ENCODE results near the gene PLA2G15.

Gene PLA2G15

GRCh38 chr16:68223072-68223471 is 22.1 kb upstream of the PLA2G15 start:
- no peak overlapping the region for H3K9ac ChIP-seq (ENCODE audit: low read depth, low read length)
- H3K4me1 ChIP-seq (ENCODE audit: insufficient read depth, low read length), result no peaks in the 10 kb centered on the region
- H3K9me3 ChIP-seq (ENCODE audit: insufficient read depth, low read depth, low read length), result no peaks in the 10 kb centered on the region
- no peak overlapping the region for H3K27ac ChIP-seq (ENCODE audit: low read depth, low read length)
- WGBS, result no CpG with 5 or more reads among the region's 1 CpG
- peaks cover 16% of the 10 kb centered on the region; the same call in 1 of the 2 replicates for H3K36me3 ChIP-seq (ENCODE audit: insufficient read depth, low read length)
- H3K4me3 ChIP-seq (ENCODE audit: low read length), result no peak overlapping the region
- H3K27me3 ChIP-seq (ENCODE audit: insufficient read depth, low read length), result no peaks in the 10 kb centered on the region

GRCh38 chr16:68226116-68226515 is 19.1 kb upstream of the PLA2G15 start:
- Histone ChIP-seq H3K27me3 (ENCODE audit: insufficient read depth, low read length) (no peaks in the 10 kb centered on the region), H3K9me3 (ENCODE audit: insufficient read depth, low read depth, low read length) (no peaks in the 10 kb centered on the region), H3K4me1 (ENCODE audit: insufficient read depth, low read length) (no peaks in the 10 kb centered on the region), H3K9ac (ENCODE audit: low read depth, low read length) (no peak overlapping the region), H3K4me3 (ENCODE audit: low read length) (no peak overlapping the region), H3K27ac (ENCODE audit: low read depth, low read length) (no peak overlapping the region), H3K36me3 (ENCODE audit: insufficient read depth, low read length) (peaks cover 42% of the 10 kb centered on the region)
- 90% methylated on average over 4 of the region's 4 CpGs for WGBS

- peaks cover 53% of the 10 kb centered on the region for H3K36me3 ChIP-seq (ENCODE audit: insufficient read depth, low read length)
- 94% methylated on average over 3 of the region's 3 CpGs for WGBS
- no peaks in the 10 kb centered on the region for H3K9me3 ChIP-seq (ENCODE audit: insufficient read depth, low read depth, low read length)
- no peak overlapping the region for H3K27ac ChIP-seq (ENCODE audit: low read depth, low read length)
- H3K27me3 ChIP-seq (ENCODE audit: insufficient read depth, low read length), result no peaks in the 10 kb centered on the region
- H3K9ac ChIP-seq (ENCODE audit: low read depth, low read length), result no peak overlapping the region
- H3K4me1 ChIP-seq (ENCODE audit: insufficient read depth, low read length), result no peaks in the 10 kb centered on the region
- no peak overlapping the region for H3K4me3 ChIP-seq (ENCODE audit: low read length)
Measured at GRCh38 chr16:68227183-68227793, 17.9 kb upstream of the PLA2G15 start.

- H3K4me3 ChIP-seq (ENCODE audit: low read length), result no peak overlapping the region
- H3K27me3 ChIP-seq (ENCODE audit: insufficient read depth, low read length), result no peaks in the 10 kb centered on the region
- H3K27ac ChIP-seq (ENCODE audit: low read depth, low read length), result no peak overlapping the region
- peaks cover 57% of the 10 kb centered on the region for H3K36me3 ChIP-seq (ENCODE audit: insufficient read depth, low read length)
- H3K9me3 ChIP-seq (ENCODE audit: insufficient read depth, low read depth, low read length), result no peaks in the 10 kb centered on the region
- H3K9ac ChIP-seq (ENCODE audit: low read depth, low read length), result no peak overlapping the region
- WGBS, result 90% methylated on average over 2 of the region's 2 CpGs
- no peaks in the 10 kb centered on the region for H3K4me1 ChIP-seq (ENCODE audit: insufficient read depth, low read length)
Measured at GRCh38 chr16:68227850-68228553, 17.2 kb upstream of the PLA2G15 start.

- 100% methylated on average over 3 of the region's 3 CpGs for WGBS
- Histone ChIP-seq H3K9me3 (ENCODE audit: insufficient read depth, low read depth, low read length) (no peaks in the 10 kb centered on the region), H3K36me3 (ENCODE audit: insufficient read depth, low read length) (peaks cover 63% of the 10 kb centered on the region), H3K27me3 (ENCODE audit: insufficient read depth, low read length) (no peaks in the 10 kb centered on the region), H3K4me1 (ENCODE audit: insufficient read depth, low read length) (0 out of 2 replicates have a peak, but pooled peaks cover 2% of the 10 kb centered on the region), H3K9ac (ENCODE audit: low read depth, low read length) (no peak overlapping the region), H3K4me3 (ENCODE audit: low read length) (no peak overlapping the region), H3K27ac (ENCODE audit: low read depth, low read length) (no peak overlapping the region)
Measured at GRCh38 chr16:68228652-68229051, 16.5 kb upstream of the PLA2G15 start.

- H3K9me3 ChIP-seq (ENCODE audit: insufficient read depth, low read depth, low read length), result no peaks in the 10 kb centered on the region
- peaks cover 11% of the 10 kb centered on the region for H3K4me1 ChIP-seq (ENCODE audit: insufficient read depth, low read length)
- 77% methylated on average over 4 of the region's 4 CpGs for WGBS
Measured at GRCh38 chr16:68229431-68230175, 15.6 kb upstream of the PLA2G15 start.

GRCh38 chr16:68230176-68230571 is 15.0 kb upstream of the PLA2G15 start:
- no peak overlapping the region for H3K9ac ChIP-seq (ENCODE audit: low read depth, low read length)
- no peaks in the 10 kb centered on the region for H3K9me3 ChIP-seq (ENCODE audit: insufficient read depth, low read depth, low read length)
- WGBS, result 95% methylated on average over 9 of the region's 9 CpGs
- peaks cover 14% of the 10 kb centered on the region for H3K4me1 ChIP-seq (ENCODE audit: insufficient read depth, low read length)
- peaks cover 7% of the 10 kb centered on the region for H3K27me3 ChIP-seq (ENCODE audit: insufficient read depth, low read length)
- peaks cover 64% of the 10 kb centered on the region for H3K36me3 ChIP-seq (ENCODE audit: insufficient read depth, low read length)
- H3K27ac ChIP-seq (ENCODE audit: low read depth, low read length), result no peak overlapping the region
- H3K4me3 ChIP-seq (ENCODE audit: low read length), result no peak overlapping the region

More at GRCh38 chr16:68229431-68230175, 15.6 kb upstream of the PLA2G15 start:
- H3K36me3 ChIP-seq (ENCODE audit: insufficient read depth, low read length), result peaks cover 64% of the 10 kb centered on the region
- H3K4me3 ChIP-seq (ENCODE audit: low read length), result no peak overlapping the region
- H3K27ac ChIP-seq (ENCODE audit: low read depth, low read length), result no peak overlapping the region
- no peak overlapping the region for H3K9ac ChIP-seq (ENCODE audit: low read depth, low read length)
- peaks cover 2% of the 10 kb centered on the region; the same call in 1 of the 2 replicates for H3K27me3 ChIP-seq (ENCODE audit: insufficient read depth, low read length)

- no peak overlapping the region for H3K4me3 ChIP-seq (ENCODE audit: low read length)
- no peak overlapping the region for H3K9ac ChIP-seq (ENCODE audit: low read depth, low read length)
- H3K4me1 ChIP-seq (ENCODE audit: insufficient read depth, low read length), result peaks cover 14% of the 10 kb centered on the region
- peaks cover 14% of the 10 kb centered on the region for H3K27me3 ChIP-seq (ENCODE audit: insufficient read depth, low read length)
- 94% methylated on average over 12 of the region's 12 CpGs for WGBS
- peaks cover 64% of the 10 kb centered on the region for H3K36me3 ChIP-seq (ENCODE audit: insufficient read depth, low read length)
- no peak overlapping the region for H3K27ac ChIP-seq (ENCODE audit: low read depth, low read length)
- H3K9me3 ChIP-seq (ENCODE audit: insufficient read depth, low read depth, low read length), result no peaks in the 10 kb centered on the region
Measured at GRCh38 chr16:68230956-68231355, 14.2 kb upstream of the PLA2G15 start.

GRCh38 chr16:68231384-68232136 is 13.6 kb upstream of the PLA2G15 start:
- no peak overlapping the region for H3K27ac ChIP-seq (ENCODE audit: low read depth, low read length)
- no peaks in the 10 kb centered on the region for H3K9me3 ChIP-seq (ENCODE audit: insufficient read depth, low read depth, low read length)
- H3K4me3 ChIP-seq (ENCODE audit: low read length), result no peak overlapping the region
- 95% methylated on average over 26 of the region's 26 CpGs for WGBS
- no peak overlapping the region for H3K9ac ChIP-seq (ENCODE audit: low read depth, low read length)
- H3K27me3 ChIP-seq (ENCODE audit: insufficient read depth, low read length), result peaks cover 19% of the 10 kb centered on the region
- H3K36me3 ChIP-seq (ENCODE audit: insufficient read depth, low read length), result peaks cover 58% of the 10 kb centered on the region
- H3K4me1 ChIP-seq (ENCODE audit: insufficient read depth, low read length), result peaks cover 15% of the 10 kb centered on the region

- Histone ChIP-seq H3K4me3 (ENCODE audit: low read length) (no peak overlapping the region), H3K27me3 (ENCODE audit: insufficient read depth, low read length) (peaks cover 24% of the 10 kb centered on the region), H3K9ac (ENCODE audit: low read depth, low read length) (no peak overlapping the region), H3K9me3 (ENCODE audit: insufficient read depth, low read depth, low read length) (no peaks in the 10 kb centered on the region), H3K27ac (ENCODE audit: low read depth, low read length) (no peak overlapping the region), H3K36me3 (ENCODE audit: insufficient read depth, low read length) (peaks cover 53% of the 10 kb centered on the region), H3K4me1 (ENCODE audit: insufficient read depth, low read length) (peaks cover 20% of the 10 kb centered on the region)
- WGBS, result 95% methylated on average over 16 of the region's 16 CpGs
Measured at GRCh38 chr16:68232335-68232734, 12.8 kb upstream of the PLA2G15 start.
